NCI-H510A treated with DMSO at 0.1 percent for 48 hours (cell line): ENCODE results near the gene OR8B12.
"Not testable (repeated sequence)": the region's sequence is repeated elsewhere in the genome, so short reads cannot be mapped to it uniquely, and the experiment has no call there.

Experiments
- DNase-seq: peaks from one replicate; lab custom pipeline; 2025; lab: John Stamatoyannopoulos, UW

The OR8B12 gene

DNA sequence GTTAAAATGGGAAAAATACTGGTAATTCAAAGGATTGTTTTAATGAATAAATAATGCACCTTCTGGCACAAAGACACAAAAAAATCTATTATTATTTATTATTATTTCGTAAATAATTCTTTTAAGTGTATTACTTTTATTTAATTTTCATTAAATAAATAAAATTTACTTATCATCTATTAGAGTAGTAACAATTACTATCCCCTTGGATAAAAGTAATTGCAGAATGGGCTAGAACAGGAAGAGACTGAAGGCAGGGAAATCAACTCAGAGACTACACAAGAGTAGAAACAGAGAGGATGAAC, 23.0 kb downstream of the OR8B12 start:
- DNase-seq = no peak

DNA sequence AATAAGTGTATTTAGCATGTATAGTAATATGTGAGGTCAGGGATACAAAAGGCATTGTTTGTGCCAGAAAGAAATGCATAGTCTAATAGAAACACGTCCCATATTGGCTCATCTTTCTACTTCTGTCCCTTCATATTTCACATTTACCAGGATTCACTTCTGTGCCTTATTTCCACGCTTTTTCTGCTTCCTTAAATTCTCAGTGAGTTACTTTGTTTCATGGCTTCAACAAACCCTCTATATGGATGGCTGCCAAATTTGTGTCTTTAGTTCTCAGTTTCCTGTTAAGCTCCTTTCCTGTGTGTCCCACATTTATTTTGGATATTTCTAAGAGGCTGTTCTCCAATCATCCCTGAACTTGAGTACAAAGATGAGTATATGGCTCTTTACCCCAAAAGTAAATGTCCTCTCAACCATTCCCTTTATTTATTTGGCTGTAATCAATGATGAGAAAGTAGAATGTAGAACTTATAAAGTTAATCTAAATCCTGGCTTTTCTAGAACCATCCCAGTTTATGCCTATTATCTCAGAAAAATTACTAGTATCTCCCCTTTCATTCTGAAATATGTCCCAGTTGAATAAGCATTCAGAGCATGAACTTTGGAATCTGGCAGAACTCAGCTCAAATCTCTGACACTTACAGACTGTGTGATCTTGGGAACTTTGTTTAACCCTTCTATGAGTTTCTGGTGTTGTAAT, 23.5 kb downstream of the OR8B12 start:
- no peak for DNase-seq

DNA sequence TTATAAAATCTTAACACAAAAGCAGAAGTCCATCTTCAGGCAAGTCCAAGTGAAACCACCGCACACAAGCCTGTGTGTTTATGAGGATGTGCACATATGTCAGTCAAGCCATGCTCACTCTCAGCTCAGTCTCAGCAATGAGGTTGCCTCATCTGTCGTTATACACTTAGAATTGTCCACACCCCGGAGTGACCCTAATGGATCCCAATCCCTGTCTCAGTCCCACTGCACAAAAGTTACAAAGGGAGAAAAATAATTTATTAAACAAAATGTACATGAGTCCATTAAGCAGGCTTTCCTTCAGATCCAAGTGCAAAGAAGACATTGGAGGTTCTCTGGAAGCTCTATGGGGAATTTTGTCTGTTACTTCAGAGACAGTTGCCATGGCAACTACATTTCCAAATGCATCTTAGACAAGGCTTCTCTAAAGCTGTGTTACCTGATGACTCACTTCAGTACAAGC, 24.4 kb downstream of the OR8B12 start:
- DNase-seq = no peak

DNA sequence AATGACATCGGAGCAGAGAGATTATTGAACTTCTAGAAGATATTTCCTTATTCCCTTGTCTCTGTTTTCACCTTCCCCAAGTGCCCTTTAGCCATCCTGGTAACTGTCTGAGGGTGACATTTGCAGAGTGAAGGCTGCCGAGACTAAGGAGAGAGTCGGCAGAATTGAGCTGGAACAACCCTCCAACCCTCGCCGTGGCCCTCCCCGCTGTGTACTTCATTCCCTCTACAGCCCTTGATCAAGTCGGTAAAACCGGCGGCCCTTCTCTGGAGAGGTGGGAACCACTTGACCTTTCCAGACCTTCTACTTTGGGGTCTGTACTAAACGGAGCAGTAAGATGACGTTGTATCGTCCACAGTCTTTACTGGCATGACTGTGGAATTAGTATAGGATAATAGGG, 26.1 kb downstream of the OR8B12 start:
- no peak for DNase-seq

- not testable (repeated sequence) for DNase-seq
Observed at GRCh38 chr11:124514675-124515074, 28.8 kb downstream of the OR8B12 start.

- no peak for DNase-seq
Observed at GRCh38 chr11:124514131-124514530, 29.3 kb downstream of the OR8B12 start.

GRCh38 chr11:124511745-124512144, 31.7 kb downstream of the OR8B12 start:
- no peak for DNase-seq

DNA sequence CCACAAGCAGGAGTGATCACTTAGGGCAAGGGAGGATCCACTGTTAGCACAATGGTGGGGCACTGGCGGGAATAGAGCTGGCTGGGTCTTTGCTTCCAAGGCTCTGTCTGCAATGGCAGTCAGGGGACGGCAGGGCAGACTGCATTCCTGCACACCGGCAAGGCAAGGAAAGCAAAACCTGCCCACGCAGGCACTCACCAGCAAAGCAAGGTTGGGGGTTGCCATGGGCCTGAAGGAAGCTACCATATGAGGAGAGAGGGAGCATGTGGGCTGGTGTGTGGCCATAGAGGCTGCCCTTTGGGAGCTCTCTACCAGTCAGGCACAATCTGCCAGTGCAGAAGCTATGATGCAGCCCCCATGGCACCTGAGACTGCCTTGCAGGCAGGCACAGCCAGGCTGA, 33.2 kb downstream of the OR8B12 start:
- no peak for DNase-seq

DNA sequence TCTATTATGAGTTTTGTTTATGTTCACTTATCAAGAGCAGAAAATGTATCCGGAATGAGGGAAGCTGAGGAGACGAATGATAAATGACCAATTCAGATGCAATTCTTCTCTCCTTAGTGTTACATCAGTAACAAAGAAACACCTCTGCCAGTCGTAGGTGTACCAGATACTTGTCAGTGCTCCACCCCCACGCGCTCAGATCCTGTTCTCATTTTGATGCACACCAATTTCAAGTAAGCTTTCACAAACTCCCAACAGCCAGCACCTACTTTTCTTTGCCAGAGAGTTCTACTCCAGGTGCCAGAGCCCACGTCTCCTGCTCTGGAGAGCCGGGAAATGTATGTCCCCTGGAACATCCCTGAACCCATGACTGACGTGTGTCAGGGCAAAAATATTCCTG, 43.7 kb downstream of the OR8B12 start:
- no peak for DNase-seq

- DNase-seq = no peak
Observed at GRCh38 chr11:124493016-124493655, 50.3 kb downstream of the OR8B12 start.
